Ovary (tissue), 9 donors: ENCODE results near the gene RIPOR3. TPM values are rescaled to one million over a fixed set of nuclear protein-coding genes. Genes with fewer than 3 reads are reported as not detected.

ENCODE experiments used
- DNase-seq, 5 donors: peaks; one replicate each; pipeline ENCODE4 v3.0.0-alpha.2; 2019 to 2020
- H3K27ac ChIP-seq, 2 donors: fragments of 200-600 bp; one replicate each; pipeline versions ENCODE4 v1.5.1 to v1.8.0; 2019 to 2022
- H3K27me3 ChIP-seq: fragments of 200-600 bp; one replicate; pipeline ENCODE4 v1.8.0; 2022
- H3K36me3 ChIP-seq: fragments of 200-600 bp; sonication (generic); one replicate; pipeline ENCODE4 v1.5.1; 2019
- H3K4me1 ChIP-seq: one replicate; pipeline ENCODE4 v1.8.1; 2013; ENCODE audit warnings: mild to moderate bottlenecking, moderate library complexity; ENCODE audit not compliant: insufficient read depth
- H3K4me3 ChIP-seq: fragments of 200-600 bp; sonication (generic); one replicate; pipeline ENCODE4 v1.5.1; 2017
- H3K9me3 ChIP-seq, 2 donors: fragments of 200-600 bp in 1 of 2; sonication (generic) in 1 of 2; one replicate each; pipeline versions ENCODE4 v1.5.1 to v1.8.1; 2013 to 2019; ENCODE audit warnings: mild to moderate bottlenecking in 1 of 2, moderate library complexity in 1 of 2
- CTCF ChIP-seq, 3 donors: fragments of 450-650 bp in 2 of 3; fragments of 200-600 bp in 1 of 3; IDR thresholded peaks; one replicate each; pipeline versions ENCODE4 v1.5.1 to v1.8.0; 2016 to 2022; ENCODE audit warnings: antibody characterized with exemption in 3 of 3, mild to moderate bottlenecking in 1 of 3
- EP300 ChIP-seq: sonication (generic); formaldehyde crosslinking; IDR thresholded peaks from one replicate; pipeline ENCODE4 v1.6.1; 2017; ENCODE audit warnings: antibody characterized with exemption
- POLR2A ChIP-seq: fragments of 450-650 bp; IDR thresholded peaks from one replicate; pipeline ENCODE4 v1.6.1; 2017; ENCODE audit warnings: antibody characterized with exemption, mild to moderate bottlenecking, moderate library complexity
- WGBS, 3 donors: extraction: QIAGEN DNeasy Blood & Tissue Kit in 1 of 3; methylation state at CpG; one replicate each; pipeline versions ENCODE4 v1.1.5 to v1.1.7; 2013 to 2017; 5-methylcytosine and 5-hydroxymethylcytosine counted together
- intact Hi-C, 4 donors: fragments of 100-400 bp; cut with DNase I; formaldehyde crosslinking; loops; one replicate each; pipeline versions ENCODE4 v1.11.0 to v1.15.1; 2022 to 2023
- polyA plus RNA-seq, 2 donors: library from polyadenylated mRNA; stranded (reverse); fragments of 200-250 nt in 1 of 2; fragments of 350-450 nt in 1 of 2; fragmentation: Illumina TruSeq in 1 of 2; extraction: RNeasy Lipid Tissue Mini Kit (QIAGEN cat#74804) in 1 of 2; gene quantifications; one replicate each; pipeline ENCODE4 v1.2.3, GENCODE V29; 2013 to 2014
- total RNA-seq, 7 donors: library from RNA; depleted of rRNA in 2 of 7; stranded (reverse); fragments of >200 nt in 2 of 7; fragmentation: NEBNext Ultra II Directional in 3 of 7; extraction: Animal tissue kit (Norgen Biotek cat#: 25700) in 3 of 7; gene quantifications; one replicate each; pipeline versions ENCODE4 v1.1.0 to v1.2.4, GENCODE V29; 2016 to 2023
- donor health status: DM: no; HTN: no; CAD: no; lungs with moderate emphysema.
- donor health status: DM: no; HTN: no; CAD: no.
- donor health status: Bipolar disorder and iron deficiency.
- donor health status: DM: yes; HTN: yes; CAD: no.
- donor health status: DM: no; HTN: no; CAD: no.
- donor health status: DM: yes; HTN: yes; CAD: no.

The RIPOR3 gene
- total and polyA plus RNA-seq, 9 donors = 1.3 to 22.7 (median 8.0) TPM

DNA sequence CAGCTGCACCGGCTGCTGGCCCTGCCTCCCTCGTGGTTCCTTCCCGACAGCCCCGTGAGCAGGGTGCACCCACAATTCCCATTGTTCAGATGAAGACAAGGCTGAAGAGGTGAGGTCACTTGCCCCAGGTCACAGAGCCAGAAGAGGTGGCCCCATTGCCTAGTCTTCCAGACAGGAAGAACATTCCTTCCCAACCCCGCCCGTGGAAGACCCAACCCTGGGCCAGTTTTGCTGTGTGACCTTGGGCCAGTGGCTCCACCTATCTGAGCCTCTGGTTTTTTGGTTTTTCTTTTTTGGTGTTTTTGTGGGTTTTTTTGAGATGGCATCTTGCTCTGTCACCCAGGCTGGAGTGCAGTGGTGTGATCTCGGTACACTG, 61.7 kb downstream of the RIPOR3 start:
- no peaks in the 10 kb centered on the region for H3K27me3 ChIP-seq
- DNase-seq = no peak
- H3K4me3 ChIP-seq = no peak overlapping the region
- H3K36me3 ChIP-seq = no peaks in the 10 kb centered on the region
- peaks cover 9% of the 10 kb centered on the region for H3K4me1 ChIP-seq
- no peaks in the 10 kb centered on the region for H3K9me3 ChIP-seq
- no peak overlapping the region for H3K27ac ChIP-seq
- intact Hi-C loops = loop anchor here in 2 of 4 donors (5.0 to 10.0 kb wide), 2 partner anchors 85 to 118 kb away; no protein-coding TSS in a partner anchor
- 68 to 87% (median 72%) methylated on average over 7 of the region's 7 CpGs for WGBS, 3 donors
- TF ChIP-seq CTCF (IDR thresholded peaks at IDR 0.05) (no peak), EP300 (no peak), POLR2A (no peak)

GRCh38 chr20:50628853-50629669, 62.3 kb downstream of the RIPOR3 start:
- Histone ChIP-seq H3K4me3 (no peak overlapping the region), H3K36me3 (no peaks in the 10 kb centered on the region), H3K4me1 (peaks cover 9% of the 10 kb centered on the region), H3K27me3 (no peaks in the 10 kb centered on the region), H3K9me3 (no peaks in the 10 kb centered on the region), H3K27ac (no peak overlapping the region)
- WGBS, 3 donors = 75 to 80% (median 78%) methylated on average over 15 to 16 of the region's 16 CpGs
- TF ChIP-seq POLR2A (no peak), CTCF (IDR thresholded peaks at IDR 0.05) (no peak), EP300 (no peak)
- no peak for DNase-seq
- intact Hi-C loops = loop anchor here in 2 of 4 donors (5.0 to 10.0 kb wide), 2 partner anchors 86 to 118 kb away; no protein-coding TSS in a partner anchor

DNA sequence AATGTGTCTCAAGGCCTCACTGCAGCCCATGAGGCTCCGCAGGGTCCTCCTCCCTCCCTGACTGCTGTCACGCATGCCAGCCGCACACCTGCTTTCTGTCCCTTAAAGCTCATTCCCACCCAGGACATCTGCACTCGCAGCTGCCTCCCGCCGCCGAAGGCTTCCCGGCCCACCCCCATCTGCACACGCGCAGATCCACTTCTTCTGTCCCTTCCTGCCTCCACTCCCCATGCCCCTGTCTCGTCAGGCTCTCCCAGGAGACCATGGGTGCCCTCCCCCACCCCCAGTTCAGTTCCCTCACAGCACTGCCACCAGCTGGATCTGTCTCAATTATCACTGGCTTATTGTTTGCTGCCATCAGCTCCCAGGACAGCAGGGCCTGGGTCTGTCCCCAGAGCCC, 63.0 kb downstream of the RIPOR3 start:
- Histone ChIP-seq H3K4me3 (no peak overlapping the region), H3K36me3 (no peaks in the 10 kb centered on the region), H3K9me3 (no peaks in the 10 kb centered on the region), H3K4me1 (peaks cover 8% of the 10 kb centered on the region), H3K27ac (no peak overlapping the region), H3K27me3 (no peaks in the 10 kb centered on the region)
- WGBS, 3 donors = 77 to 82% (median 82%) methylated on average over 11 of the region's 11 CpGs
- no peak for DNase-seq
- intact Hi-C loops = loop anchor here in 2 of 4 donors (5.0 to 10.0 kb wide), 2 partner anchors 86 to 119 kb away; no protein-coding TSS in a partner anchor
- TF ChIP-seq EP300 = no peak
- TF ChIP-seq CTCF (IDR thresholded peaks at IDR 0.05) = no peak
- no peak for TF ChIP-seq POLR2A

- Histone ChIP-seq H3K36me3 (no peaks in the 10 kb centered on the region), H3K4me3 (no peak overlapping the region), H3K4me1 (peaks cover 7% of the 10 kb centered on the region), H3K9me3 (no peaks in the 10 kb centered on the region), H3K27me3 (no peaks in the 10 kb centered on the region), H3K27ac (no peak overlapping the region)
- intact Hi-C loops = loop anchor here in 2 of 4 donors (5.0 to 10.0 kb wide), 2 partner anchors 87 to 120 kb away; no protein-coding TSS in a partner anchor
- TF ChIP-seq POLR2A (no peak), EP300 (no peak), CTCF (IDR thresholded peaks at IDR 0.05) (no peak)
- 81 to 90% (median 84%) methylated on average over 9 of the region's 9 CpGs for WGBS, 3 donors
- no peak for DNase-seq
These were observed 63.6 kb downstream of the RIPOR3 start for GRCh38 chr20:50627747-50628146.
